HG03095 (cell line): ENCODE results near the gene PKIB.
"Not testable (repeated sequence)": the region's sequence is repeated elsewhere in the genome, so short reads cannot be mapped to it uniquely, and the experiment has no call there.

Source experiments
- ATAC-seq: cut with Tn5 transposase; IDR thresholded peaks from one replicate; pipeline ENCODE4 v1.9.1; 2021; ENCODE audit warnings: moderate library complexity; ENCODE audit not compliant: unreplicated experiment

PKIB gene

DNA sequence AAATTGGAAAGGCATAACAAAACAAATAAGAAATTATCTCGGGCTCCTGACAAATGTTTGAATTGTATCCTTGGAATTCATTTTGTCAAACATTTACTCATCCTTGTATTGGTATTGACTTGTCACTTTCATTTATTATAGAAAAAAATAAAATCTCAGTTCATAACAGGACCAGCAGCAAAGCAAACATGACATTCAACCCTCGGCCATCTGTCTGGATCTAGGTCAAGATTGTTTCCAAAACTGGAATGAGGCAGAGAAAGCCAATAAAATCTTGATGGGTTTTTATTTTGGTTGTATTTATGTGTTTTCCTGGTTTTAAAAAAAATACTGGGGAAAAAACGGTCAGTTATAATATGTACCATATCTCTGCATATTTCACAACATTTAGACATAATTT is 126.4 kb downstream of the PKIB start:
- no peak for ATAC-seq

DNA sequence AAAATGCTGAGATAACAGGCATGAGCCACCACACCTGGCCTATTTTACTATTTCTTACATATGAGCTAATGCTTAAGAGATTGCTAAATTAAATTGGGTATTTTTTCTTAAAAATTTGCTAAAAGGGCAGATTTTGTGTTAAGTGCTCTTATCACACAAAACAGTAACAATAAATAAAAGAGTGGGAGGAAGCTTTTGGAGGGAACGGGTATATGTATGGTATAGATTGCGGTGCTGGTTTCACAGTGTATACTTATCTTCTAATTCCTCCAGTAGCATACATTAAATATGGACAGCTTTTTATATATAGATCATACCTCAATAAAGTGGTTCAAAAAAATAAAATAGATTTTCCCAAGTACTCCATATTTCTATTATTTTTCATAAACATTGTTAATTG is 129.9 kb downstream of the PKIB start:
- no peak for ATAC-seq

- ATAC-seq, result no peak
Measured at GRCh38 chr6:122740936-122741335, 130.7 kb downstream of the PKIB start.

- not testable (repeated sequence) for ATAC-seq
Measured at GRCh38 chr6:122744247-122744646, 134.0 kb downstream of the PKIB start.

- not testable (repeated sequence) for ATAC-seq
Measured at GRCh38 chr6:122744856-122745255, 134.7 kb downstream of the PKIB start.

DNA sequence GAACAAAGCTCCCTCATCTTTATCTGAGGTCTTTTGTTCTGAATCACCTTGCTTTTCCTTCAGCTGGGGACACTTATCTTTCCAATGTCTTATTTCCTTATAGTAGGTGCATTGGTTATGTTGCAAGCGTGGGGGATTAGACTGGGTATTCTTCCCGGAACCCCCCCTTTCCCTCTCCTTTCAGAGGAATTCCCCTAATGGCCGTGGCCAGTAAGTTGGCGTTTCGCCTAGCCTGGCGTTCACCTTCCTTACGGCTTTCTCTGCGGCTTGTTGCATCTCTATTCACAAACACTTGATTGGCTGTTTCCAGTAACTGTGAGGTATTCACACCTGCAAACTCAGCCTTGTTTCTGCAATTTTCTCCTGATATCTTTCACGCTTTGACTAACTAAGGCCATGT is 136.5 kb downstream of the PKIB start:
- no peak for ATAC-seq

GRCh38 chr6:122747573-122747972 is 137.4 kb downstream of the PKIB start:
- ATAC-seq, result no peak

- ATAC-seq, result not testable (repeated sequence)
Measured at GRCh38 chr6:122748945-122749344, 138.7 kb downstream of the PKIB start.

- no peak for ATAC-seq
Measured at GRCh38 chr6:122749451-122750050, 139.3 kb downstream of the PKIB start.

- peak; percentile 88 for ATAC-seq
Measured at GRCh38 chr6:122751326-122751725, 141.1 kb downstream of the PKIB start.

- ATAC-seq, result no peak
Measured at GRCh38 chr6:122752459-122752858, 142.3 kb downstream of the PKIB start.

DNA sequence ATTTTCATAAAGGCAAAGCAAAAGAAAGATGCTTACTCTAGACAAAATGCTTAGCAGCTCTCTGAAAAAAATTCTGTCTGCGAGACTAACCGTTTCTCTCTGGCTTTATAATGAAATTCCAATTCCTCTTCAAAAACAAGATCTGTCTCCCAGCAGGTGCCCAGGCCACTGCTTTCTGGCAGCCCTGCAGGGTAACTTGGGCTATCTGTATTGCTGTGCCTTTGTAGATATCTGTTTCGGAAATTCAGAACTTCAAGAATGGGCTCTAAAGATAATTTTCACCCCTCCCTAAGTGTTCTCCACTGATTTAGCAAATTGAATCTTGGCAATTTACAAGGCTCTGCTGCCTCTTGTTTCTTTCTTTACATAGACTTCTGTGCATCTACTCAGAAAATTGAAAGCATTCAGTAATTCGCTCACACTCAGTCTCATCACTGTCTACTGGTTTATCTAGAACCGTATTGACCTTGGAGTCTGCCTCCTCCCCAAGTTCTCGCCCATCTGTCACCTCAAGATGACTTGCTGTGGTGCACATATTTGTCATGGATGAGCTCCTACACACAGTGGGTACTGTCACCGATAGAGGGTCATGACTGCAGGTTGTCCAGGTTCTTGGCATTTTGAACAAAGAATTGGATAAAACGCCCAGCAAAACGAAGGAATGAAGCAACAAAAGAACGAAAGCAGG is 142.9 kb downstream of the PKIB start:
- no peak for ATAC-seq

DNA sequence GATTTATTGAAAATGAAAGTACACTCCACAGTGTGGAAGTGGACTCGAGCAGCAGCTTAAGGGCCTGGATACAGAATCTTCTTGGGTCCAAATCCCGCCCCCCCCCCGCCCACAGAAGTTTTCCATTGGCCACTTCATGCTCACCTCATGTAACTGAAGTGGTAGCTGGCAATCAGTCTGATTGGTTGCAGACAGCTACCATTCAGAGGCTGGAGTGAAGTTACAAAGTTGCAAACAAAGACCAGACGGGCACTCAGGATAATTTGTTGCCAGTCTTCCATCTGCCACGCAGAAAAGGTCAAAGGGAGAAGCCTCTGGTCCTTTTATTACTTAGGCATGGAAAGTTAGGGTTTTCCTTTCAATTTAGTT is 143.5 kb downstream of the PKIB start:
- no peak for ATAC-seq

DNA sequence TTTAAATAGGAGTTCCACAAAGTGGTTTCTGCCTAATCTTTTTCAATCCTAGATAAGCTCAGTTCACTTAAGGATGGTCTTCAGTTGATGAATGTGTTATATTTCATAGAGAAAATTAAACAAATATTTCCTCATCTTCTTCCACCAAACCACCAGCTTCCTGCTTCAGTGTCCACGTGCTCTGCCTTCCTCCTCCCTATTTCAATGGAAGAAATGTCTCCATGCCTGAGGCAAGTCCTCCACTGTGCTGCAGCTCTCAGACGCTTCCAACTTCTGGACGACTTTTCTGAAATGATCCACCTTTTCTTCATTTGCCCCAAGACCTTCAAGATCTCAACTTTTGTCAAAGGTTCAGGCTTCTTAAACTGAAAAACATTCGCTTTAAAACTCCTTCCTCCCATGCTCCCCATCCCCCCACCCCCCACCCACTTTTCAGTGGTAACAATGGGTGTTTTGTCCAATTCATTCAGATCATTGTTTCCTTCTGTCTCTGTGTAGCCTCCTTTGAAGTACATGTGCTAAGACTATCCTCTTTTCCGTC is 144.1 kb downstream of the PKIB start:
- no peak for ATAC-seq

DNA sequence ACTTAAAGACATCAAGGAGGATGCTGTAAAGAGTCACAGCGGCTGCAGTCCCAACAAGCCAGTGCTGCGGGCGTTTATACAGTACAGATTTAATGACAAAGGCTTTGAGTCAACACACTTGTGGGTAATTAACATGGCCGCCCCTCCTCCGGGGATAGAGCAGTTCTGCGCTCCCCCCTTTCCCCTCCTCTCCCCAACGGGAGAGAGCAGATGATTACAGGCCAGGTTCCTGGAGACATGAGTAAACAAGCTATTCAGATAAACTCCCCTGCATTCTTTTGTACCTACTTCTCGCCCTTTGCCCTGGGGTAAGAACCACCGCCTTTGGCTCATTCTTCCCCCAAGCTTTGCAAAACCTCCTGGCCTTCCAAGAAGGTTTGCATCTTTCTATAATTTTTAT is 145.7 kb downstream of the PKIB start:
- ATAC-seq, result no peak

- ATAC-seq, result peak; percentile 96
Measured at GRCh38 chr6:122758927-122759334, 148.7 kb downstream of the PKIB start.

- no peak for ATAC-seq
Measured at GRCh38 chr6:122760330-122760729, 150.1 kb downstream of the PKIB start.

DNA sequence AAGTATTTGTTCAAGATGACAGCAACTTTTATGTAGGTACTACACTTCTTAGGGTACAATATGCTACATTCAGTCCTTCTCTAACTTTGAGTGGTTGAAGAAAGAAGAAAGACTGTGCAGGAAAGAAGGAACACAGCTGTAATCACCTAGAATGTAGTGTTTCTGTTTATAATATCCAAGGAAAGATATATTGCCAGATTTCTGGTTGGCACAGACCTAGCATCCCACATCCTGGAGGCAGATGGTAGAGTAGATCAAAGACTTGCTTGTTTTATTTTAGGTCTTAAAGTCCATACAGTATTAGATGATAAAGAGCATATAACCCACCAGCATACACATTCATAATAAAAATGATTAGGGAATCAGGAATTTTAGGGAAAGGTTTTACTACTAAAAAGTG is 156.1 kb downstream of the PKIB start:
- no peak for ATAC-seq

- ATAC-seq, result no peak
Measured at GRCh38 chr6:122770835-122771601, 160.8 kb downstream of the PKIB start.

DNA sequence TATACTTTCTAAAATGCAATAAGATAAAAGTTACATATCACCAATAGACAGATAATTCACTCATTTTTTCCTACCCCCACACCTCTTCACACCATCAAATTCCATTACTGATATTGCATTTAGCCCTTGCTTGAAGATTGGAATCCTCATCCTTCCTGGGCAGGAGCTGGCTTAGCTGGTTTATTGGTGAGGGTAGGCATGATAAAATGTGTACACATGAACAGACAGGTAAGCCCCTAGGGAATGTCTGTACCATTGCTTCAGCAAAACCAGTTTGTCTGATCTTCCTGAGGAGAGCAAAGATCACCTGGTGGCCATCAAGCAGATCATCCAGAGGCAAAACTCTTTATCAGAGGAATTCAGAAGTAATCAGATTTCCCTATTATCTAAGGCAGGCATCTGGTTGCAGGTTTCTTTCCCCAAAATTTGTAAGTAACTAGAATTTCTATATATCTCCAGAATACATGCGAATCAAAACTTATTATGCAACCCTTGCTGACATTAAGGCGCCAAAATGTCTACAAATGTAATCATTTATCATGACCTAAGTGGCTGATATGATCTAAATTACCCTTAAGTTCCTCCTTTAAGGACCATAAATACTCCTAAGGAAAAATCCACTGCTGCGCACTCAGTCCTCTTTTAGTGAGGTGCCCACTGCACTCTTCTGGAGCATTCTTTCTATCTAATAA is 162.7 kb downstream of the PKIB start:
- no peak for ATAC-seq
